GM18861 (cell line): Measurements from ENCODE around the gene AQP6.
A peak's percentile ranks its signal among the peaks of the same experiment; 100 is the strongest.
"Not testable (repeated sequence)": the region's sequence is repeated elsewhere in the genome, so short reads cannot be mapped to it uniquely, and the experiment has no call there.

Source experiments
- ATAC-seq: cut with Tn5 transposase; IDR thresholded peaks from one replicate; pipeline ENCODE4 v1.9.1; 2021; ENCODE audit not compliant: unreplicated experiment

AQP6 gene

GRCh38 chr12:49989400-49989799 lies 16.7 kb downstream of the AQP6 start:
- ATAC-seq = not testable (repeated sequence)

GRCh38 chr12:49990273-49990672 lies 17.5 kb downstream of the AQP6 start:
- ATAC-seq = no peak

GRCh38 chr12:49998453-49998852 lies 25.7 kb downstream of the AQP6 start:
- ATAC-seq = no peak

- ATAC-seq = no peak
Measured at GRCh38 chr12:50003595-50003994, 30.8 kb downstream of the AQP6 start.

- no peak for ATAC-seq
Measured at GRCh38 chr12:50004696-50005095, 31.9 kb downstream of the AQP6 start.

GRCh38 chr12:50005175-50005574 lies 32.4 kb downstream of the AQP6 start:
- no peak for ATAC-seq

GRCh38 chr12:50006280-50006679 lies 33.5 kb downstream of the AQP6 start:
- ATAC-seq = no peak

- no peak for ATAC-seq
Measured at GRCh38 chr12:50006754-50007442, 34.2 kb downstream of the AQP6 start.

GRCh38 chr12:50013361-50014147 lies 40.8 kb downstream of the AQP6 start:
- ATAC-seq = no peak

- no peak for ATAC-seq
Measured at GRCh38 chr12:50014342-50014741, 41.6 kb downstream of the AQP6 start.

- ATAC-seq = no peak
Measured at GRCh38 chr12:50016501-50017475, 44.0 kb downstream of the AQP6 start.

- no peak for ATAC-seq
Measured at GRCh38 chr12:50017641-50018040, 44.9 kb downstream of the AQP6 start.

- ATAC-seq = no peak
Measured at GRCh38 chr12:50018154-50018553, 45.4 kb downstream of the AQP6 start.

- ATAC-seq = no peak
Measured at GRCh38 chr12:50018968-50019367, 46.2 kb downstream of the AQP6 start.

GRCh38 chr12:50019524-50019923 lies 46.8 kb downstream of the AQP6 start:
- ATAC-seq = no peak

- ATAC-seq = no peak
Measured at GRCh38 chr12:50021031-50021430, 48.3 kb downstream of the AQP6 start.

GRCh38 chr12:50022903-50023302 lies 50.2 kb downstream of the AQP6 start:
- no peak for ATAC-seq

- ATAC-seq = no peak
Measured at GRCh38 chr12:50024227-50024626, 51.5 kb downstream of the AQP6 start.

GRCh38 chr12:50024805-50025186 lies 52.0 kb downstream of the AQP6 start:
- ATAC-seq = no peak

GRCh38 chr12:50025187-50026059 lies 52.7 kb downstream of the AQP6 start, which contains the start of gene RACGAP1:
RACGAP1 (minus strand) TSS chr12:50025494; CDS start chr12:50016715, 8,779 bp downstream.
- peak; percentile 94 for ATAC-seq
